Measurements from ENCODE around the gene PTPRG. TPM values are rescaled to one million over a fixed set of nuclear protein-coding genes. Genes with fewer than 3 reads are reported as not detected.

The PTPRG gene
- total and polyA plus RNA-seq, 4 donors = 3.6 to 35.6 (median 8.1) TPM

DNA sequence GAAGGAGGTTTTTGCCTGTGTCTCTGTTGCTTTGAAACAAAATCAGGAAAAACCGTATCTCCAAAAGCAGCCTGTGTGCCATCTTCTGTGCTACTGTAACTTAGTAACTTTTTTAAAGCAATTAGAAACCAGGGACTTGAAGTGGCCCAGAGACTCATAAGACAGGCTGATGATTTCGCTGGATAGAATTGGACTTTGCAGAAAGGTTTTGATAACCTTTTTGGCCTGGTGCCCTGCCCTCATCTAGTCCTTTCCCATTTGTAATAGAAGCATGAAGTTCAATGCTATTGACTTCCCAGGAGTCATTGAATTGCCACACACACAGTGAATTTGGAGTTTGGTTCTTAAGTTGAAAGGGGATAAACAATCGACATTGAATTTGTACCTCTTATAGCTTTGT lies 157.2 kb downstream of the PTPRG start:
- no peak overlapping the region for H3K9ac ChIP-seq (ENCODE audit: low read depth in 1 of 2, low read length in 2 of 2)
- H3K4me3 ChIP-seq (ENCODE audit: low read depth in 1 of 3, low read length in 3 of 3) = no peak overlapping the region
- WGBS = 61% methylated on average over 3 of the region's 3 CpGs
- no peaks in the 10 kb centered on the region for H3K27me3 ChIP-seq (ENCODE audit: control insufficient read depth in 4 of 4, insufficient read depth in 4 of 4, low read length in 3 of 4)
- no peak overlapping the region for H3K27ac ChIP-seq (ENCODE audit: low read depth in 1 of 2, low read length in 2 of 2)
- H3K36me3 ChIP-seq (ENCODE audit: control insufficient read depth in 4 of 4, insufficient read depth in 3 of 4, low read depth in 1 of 4, low read length in 3 of 4) = no peaks in the 10 kb centered on the region
- peaks cover 0 to 3% (median 1%) of the 10 kb centered on the region in 4 donors for H3K4me1 ChIP-seq (ENCODE audit: control insufficient read depth in 4 of 4, insufficient read depth in 4 of 4, low read length in 3 of 4)
- no peaks in the 10 kb centered on the region for H3K9me3 ChIP-seq (ENCODE audit: control insufficient read depth in 4 of 4, low read length in 3 of 4)
- DNase-seq (ENCODE audit: low spot score) = no peak
- no peak for TF ChIP-seq FOXA2 (IDR thresholded peaks at IDR 0.05)
- TF ChIP-seq NR2F2 (IDR thresholded peaks at IDR 0.05) = no peak
- TF ChIP-seq RAD21 (IDR thresholded peaks at IDR 0.05) = no peak
- TF ChIP-seq, protein P1, sequence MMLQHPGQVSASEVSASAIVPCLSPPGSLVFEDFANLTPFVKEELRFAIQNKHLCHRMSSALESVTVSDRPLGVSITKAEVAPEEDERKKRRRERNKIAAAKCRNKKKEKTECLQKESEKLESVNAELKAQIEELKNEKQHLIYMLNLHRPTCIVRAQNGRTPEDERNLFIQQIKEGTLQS (IDR thresholded peaks at IDR 0.05) = no peak
- no peak for TF ChIP-seq YY1 (IDR thresholded peaks at IDR 0.05)
- TF ChIP-seq GABPA (IDR thresholded peaks at IDR 0.05 in 1 of 2, conservative IDR thresholded peaks at IDR 0.05 in 1 of 2) = no peak
- TF ChIP-seq, protein P2, sequence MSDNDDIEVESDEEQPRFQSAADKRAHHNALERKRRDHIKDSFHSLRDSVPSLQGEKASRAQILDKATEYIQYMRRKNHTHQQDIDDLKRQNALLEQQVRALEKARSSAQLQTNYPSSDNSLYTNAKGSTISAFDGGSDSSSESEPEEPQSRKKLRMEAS (IDR thresholded peaks at IDR 0.05) = no peak
- TF ChIP-seq TAF1 (conservative IDR thresholded peaks at IDR 0.05) = no peak
- TF ChIP-seq HNF4G (IDR thresholded peaks at IDR 0.05) = no peak
- TF ChIP-seq ZBTB33 (IDR thresholded peaks at IDR 0.05) = no peak
- TF ChIP-seq HNF4A (conservative IDR thresholded peaks at IDR 0.05) = no peak
- no peak for TF ChIP-seq JUND (IDR thresholded peaks at IDR 0.05)
- TF ChIP-seq RXRA (IDR thresholded peaks at IDR 0.05) = no peak
- no peak for TF ChIP-seq SP1 (IDR thresholded peaks at IDR 0.05)

DNA sequence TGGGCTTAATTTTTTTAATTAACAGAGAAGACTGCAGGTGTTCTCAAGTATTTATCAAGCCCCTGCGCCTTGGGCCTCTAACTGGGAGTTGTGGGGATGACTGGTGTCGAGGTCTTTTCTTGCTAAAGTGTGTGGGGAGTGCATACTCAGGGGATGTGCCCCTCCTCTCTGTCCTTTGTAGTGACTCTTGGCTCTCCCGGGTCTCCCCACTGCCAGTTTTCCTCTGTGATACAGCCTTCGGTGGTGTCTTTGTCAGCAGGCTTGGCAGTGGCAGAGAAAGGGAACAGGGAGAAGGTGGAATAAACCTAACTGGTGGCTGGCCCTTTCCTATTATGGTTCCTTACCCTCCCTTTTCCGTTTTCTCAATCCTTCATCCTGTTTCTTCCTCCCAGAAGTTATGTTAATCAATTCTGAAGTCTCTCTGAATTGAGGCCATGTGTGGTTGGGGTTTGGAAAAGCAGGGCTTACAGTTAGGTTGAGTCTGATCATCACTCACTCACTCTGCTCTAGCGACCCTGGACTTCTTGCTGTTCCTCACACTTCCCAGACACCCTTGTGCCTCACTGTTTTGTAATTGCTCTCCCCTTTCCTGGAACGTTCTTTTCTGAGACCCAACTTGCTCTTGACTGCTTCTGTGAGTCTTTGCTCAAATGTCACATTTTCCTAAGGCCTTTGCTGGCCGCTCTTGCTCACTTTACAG lies 158.1 kb downstream of the PTPRG start:
- 80% methylated on average over 8 of the region's 8 CpGs for WGBS
- no peak overlapping the region for H3K4me3 ChIP-seq (ENCODE audit: low read depth in 1 of 3, low read length in 3 of 3)
- peaks cover 0 to 4% (median 2%) of the 10 kb centered on the region in 4 donors for H3K4me1 ChIP-seq (ENCODE audit: control insufficient read depth in 4 of 4, insufficient read depth in 4 of 4, low read length in 3 of 4)
- H3K9ac ChIP-seq (ENCODE audit: low read depth in 1 of 2, low read length in 2 of 2) = no peak overlapping the region
- H3K27me3 ChIP-seq (ENCODE audit: control insufficient read depth in 4 of 4, insufficient read depth in 4 of 4, low read length in 3 of 4) = no peaks in the 10 kb centered on the region
- DNase-seq (ENCODE audit: low spot score) = no peak
- no peak for TF ChIP-seq ZBTB33 (IDR thresholded peaks at IDR 0.05)
- no peak for TF ChIP-seq RXRA (IDR thresholded peaks at IDR 0.05)
- TF ChIP-seq JUND (IDR thresholded peaks at IDR 0.05) = no peak
- no peak for TF ChIP-seq EGR1 (IDR thresholded peaks at IDR 0.05; ENCODE audit: low read depth in 2 of 2)
- no peaks in the 10 kb centered on the region for H3K9me3 ChIP-seq (ENCODE audit: control insufficient read depth in 4 of 4, low read length in 3 of 4)
- H3K27ac ChIP-seq (ENCODE audit: low read depth in 1 of 2, low read length in 2 of 2) = no peak overlapping the region
- no peaks in the 10 kb centered on the region for H3K36me3 ChIP-seq (ENCODE audit: control insufficient read depth in 4 of 4, insufficient read depth in 3 of 4, low read depth in 1 of 4, low read length in 3 of 4)

Data from liver (tissue), 9 donors.